ENCODE data around the gene ZYX.

ZYX gene

DNA sequence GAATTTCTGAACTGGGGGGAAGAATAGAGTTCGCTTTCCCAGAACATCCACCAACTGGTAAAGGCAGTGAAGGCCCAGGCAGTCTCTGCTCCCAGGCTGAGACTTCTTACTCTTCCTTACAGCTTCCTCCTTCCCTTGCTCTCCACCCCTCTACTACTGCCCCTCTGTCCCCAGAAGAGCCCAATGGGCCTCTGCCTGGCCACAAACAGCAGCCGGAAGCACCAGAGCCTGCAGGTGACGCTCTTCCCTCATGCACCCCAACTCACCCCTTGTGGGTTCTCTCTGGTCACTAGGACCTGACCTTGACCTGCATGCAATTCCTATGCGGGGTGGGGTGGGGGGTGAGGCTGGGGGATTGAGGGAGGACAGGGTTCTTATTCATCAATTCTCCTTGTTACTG, 35.1 kb upstream of the ZYX start:
- DNase-seq (ENCODE audit: low spot score) = no peak
- TF ChIP-seq, protein P1, sequence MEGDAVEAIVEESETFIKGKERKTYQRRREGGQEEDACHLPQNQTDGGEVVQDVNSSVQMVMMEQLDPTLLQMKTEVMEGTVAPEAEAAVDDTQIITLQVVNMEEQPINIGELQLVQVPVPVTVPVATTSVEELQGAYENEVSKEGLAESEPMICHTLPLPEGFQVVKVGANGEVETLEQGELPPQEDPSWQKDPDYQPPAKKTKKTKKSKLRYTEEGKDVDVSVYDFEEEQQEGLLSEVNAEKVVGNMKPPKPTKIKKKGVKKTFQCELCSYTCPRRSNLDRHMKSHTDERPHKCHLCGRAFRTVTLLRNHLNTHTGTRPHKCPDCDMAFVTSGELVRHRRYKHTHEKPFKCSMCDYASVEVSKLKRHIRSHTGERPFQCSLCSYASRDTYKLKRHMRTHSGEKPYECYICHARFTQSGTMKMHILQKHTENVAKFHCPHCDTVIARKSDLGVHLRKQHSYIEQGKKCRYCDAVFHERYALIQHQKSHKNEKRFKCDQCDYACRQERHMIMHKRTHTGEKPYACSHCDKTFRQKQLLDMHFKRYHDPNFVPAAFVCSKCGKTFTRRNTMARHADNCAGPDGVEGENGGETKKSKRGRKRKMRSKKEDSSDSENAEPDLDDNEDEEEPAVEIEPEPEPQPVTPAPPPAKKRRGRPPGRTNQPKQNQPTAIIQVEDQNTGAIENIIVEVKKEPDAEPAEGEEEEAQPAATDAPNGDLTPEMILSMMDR (IDR thresholded peaks at IDR 0.05; ENCODE audit: extremely low read depth, insufficient read depth, missing control alignments) = no peak
- in situ Hi-C loops (cut with MboI; ENCODE audit: low pct_unique_long_range_greater_than_20kb, low sequenced_read_pairs, unreplicated experiment) = no loop called here

DNA sequence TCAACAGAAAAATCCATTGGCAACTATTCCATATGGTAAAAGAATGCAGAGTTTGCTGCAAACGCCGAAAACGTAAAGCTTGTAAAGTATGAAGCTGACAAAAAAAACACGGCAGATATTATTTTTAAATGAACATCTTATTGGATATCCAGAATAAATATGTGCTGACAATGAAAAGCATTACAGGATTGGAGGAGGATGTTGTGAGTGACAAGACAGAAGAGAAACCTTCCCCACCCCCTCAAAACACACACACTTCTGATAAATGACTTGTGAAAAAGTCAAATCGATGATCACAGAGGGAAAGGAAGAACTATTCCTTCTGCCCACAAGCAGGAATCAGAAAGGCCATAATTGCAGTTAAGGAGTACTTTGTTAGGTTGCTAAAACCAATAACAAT, 33.2 kb upstream of the ZYX start:
- in situ Hi-C loops (cut with MboI; ENCODE audit: low pct_unique_long_range_greater_than_20kb, low sequenced_read_pairs, unreplicated experiment) = no loop called here
- no peak for DNase-seq (ENCODE audit: low spot score)
- TF ChIP-seq, protein P1 (IDR thresholded peaks at IDR 0.05; ENCODE audit: extremely low read depth, insufficient read depth, missing control alignments) = no peak

DNA sequence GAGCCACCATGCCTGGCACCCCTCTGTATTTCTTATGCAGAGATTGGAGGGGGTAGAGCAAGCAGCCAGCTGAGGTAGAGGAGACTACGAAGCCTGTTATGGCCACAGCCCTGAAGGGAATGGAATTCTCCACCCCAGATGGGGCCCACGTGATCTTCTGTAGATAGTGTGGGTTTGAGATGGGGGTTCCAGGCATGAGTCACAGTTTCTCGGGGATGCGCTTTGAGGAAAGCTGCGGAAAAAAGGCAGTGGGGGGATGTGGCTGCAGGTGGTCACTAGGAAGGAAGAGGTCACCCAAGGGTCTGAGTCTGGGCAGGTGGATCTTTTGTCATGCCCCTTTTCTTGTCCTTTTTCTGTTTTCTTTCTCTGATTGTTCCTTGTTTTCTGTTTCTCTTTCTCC, 30.1 kb upstream of the ZYX start:
- TF ChIP-seq, protein P1 (IDR thresholded peaks at IDR 0.05; ENCODE audit: extremely low read depth, insufficient read depth, missing control alignments) = no peak
- DNase-seq (ENCODE audit: low spot score) = no peak
- in situ Hi-C loops (cut with MboI; ENCODE audit: low pct_unique_long_range_greater_than_20kb, low sequenced_read_pairs, unreplicated experiment) = no loop called here

DNA sequence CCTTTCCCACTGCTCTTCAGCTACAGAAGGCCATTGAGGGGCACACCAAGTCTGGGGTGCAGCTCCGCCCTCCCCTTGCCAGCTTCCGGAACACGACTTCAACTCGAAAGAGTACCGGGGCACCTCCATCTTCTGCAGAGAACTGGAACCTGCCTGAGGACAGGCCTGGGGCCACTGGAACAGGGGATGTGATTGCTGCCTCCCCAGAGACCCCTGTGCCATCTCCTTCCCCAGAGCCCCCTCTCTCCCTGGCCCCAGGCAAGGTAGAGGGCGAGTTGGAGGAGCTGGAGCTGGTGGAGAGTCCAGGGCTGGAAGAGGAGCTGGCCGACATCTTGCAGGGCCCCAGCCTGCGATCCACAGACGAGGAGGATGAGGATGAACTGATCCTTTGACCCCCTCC, 29.6 kb upstream of the ZYX start:
- in situ Hi-C loops (cut with MboI; ENCODE audit: low pct_unique_long_range_greater_than_20kb, low sequenced_read_pairs, unreplicated experiment) = no loop called here
- TF ChIP-seq, protein P1 (IDR thresholded peaks at IDR 0.05; ENCODE audit: extremely low read depth, insufficient read depth, missing control alignments) = no peak
- no peak for DNase-seq (ENCODE audit: low spot score)

DNA sequence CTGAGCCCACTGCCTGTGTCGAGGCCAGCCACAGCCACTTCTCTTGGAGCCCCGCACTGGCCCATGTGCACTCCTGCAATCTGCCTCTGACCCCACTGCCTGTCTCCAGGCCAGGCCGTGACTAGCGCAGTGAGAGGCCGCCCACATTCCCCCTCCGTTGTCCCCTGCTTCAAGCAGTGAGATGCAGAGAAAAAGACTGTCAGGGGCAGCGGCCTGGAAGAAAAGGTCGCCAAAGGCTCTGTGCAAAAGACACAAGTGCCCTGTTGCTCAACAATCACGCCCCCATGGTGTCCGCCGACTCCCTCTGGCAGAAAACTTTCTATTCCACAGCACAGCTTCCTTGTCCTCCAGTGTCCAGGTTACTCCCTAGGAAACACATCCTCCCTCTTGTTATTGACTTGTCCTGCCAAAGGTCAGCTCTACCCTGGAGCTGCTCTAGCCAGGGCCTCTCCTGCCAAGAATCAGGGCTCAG, 28.6 kb upstream of the ZYX start:
- TF ChIP-seq, protein P1 (IDR thresholded peaks at IDR 0.05; ENCODE audit: extremely low read depth, insufficient read depth, missing control alignments) = no peak
- no peak for DNase-seq (ENCODE audit: low spot score)
- in situ Hi-C loops (cut with MboI; ENCODE audit: low pct_unique_long_range_greater_than_20kb, low sequenced_read_pairs, unreplicated experiment) = no loop called here

DNA sequence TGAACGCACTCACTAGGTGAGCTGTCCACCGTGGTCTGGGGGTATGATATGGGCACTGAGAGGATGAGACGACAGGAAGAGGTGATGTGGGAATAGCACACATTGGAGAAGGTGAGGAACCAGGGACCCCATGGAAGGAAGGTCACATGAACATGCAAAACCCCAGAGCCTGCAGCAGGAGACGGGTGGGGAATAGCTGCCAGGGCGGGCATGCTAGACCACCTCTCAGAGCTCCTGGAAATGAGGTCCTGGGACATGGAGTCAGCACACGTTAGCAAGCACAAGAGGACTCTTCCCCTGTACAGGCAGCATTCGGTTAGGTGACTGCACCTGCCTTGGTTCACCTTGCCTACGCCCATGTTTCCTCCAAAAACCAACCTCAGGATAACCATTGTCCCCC, 26.8 kb upstream of the ZYX start:
- DNase-seq (ENCODE audit: low spot score) = no peak
- TF ChIP-seq, protein P1 (IDR thresholded peaks at IDR 0.05; ENCODE audit: extremely low read depth, insufficient read depth, missing control alignments) = no peak
- in situ Hi-C loops (cut with MboI; ENCODE audit: low pct_unique_long_range_greater_than_20kb, low sequenced_read_pairs, unreplicated experiment) = no loop called here

DNA sequence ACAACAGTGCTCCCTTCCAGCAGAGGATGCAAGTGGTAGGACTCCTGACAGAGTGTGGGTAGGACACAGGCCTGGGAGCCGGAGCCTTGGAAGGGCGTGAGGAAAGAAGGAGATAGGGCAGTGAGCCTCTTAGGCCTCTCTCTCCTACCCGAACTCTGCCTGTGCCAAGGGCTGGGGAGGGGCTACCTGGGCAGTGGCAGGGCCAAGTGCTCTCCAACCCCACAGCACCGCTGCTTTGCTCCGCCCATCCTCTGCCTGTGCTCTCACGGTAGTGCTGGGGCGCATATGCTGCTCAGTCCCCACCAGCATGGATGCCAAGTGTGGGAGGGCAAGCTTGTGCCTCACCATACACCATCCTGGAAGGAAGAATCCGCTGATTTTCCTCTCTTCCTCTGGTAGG, 26.2 kb upstream of the ZYX start:
- no peak for DNase-seq (ENCODE audit: low spot score)
- in situ Hi-C loops (cut with MboI; ENCODE audit: low pct_unique_long_range_greater_than_20kb, low sequenced_read_pairs, unreplicated experiment) = no loop called here
- TF ChIP-seq, protein P1 (IDR thresholded peaks at IDR 0.05; ENCODE audit: extremely low read depth, insufficient read depth, missing control alignments) = no peak

All from GM13977 (cell line).